ENCODE measurements around the gene RGS3. TPM values are rescaled to one million over a fixed set of nuclear protein-coding genes. Genes with fewer than 3 reads are reported as not detected.
"Not testable (repeated sequence)": the region's sequence is repeated elsewhere in the genome, so short reads cannot be mapped to it uniquely, and the experiment has no call there.

The RGS3 gene
- total RNA-seq, 4 donors from 2014 or later, result 16.2 to 75.6 (median 54.9) TPM

DNA sequence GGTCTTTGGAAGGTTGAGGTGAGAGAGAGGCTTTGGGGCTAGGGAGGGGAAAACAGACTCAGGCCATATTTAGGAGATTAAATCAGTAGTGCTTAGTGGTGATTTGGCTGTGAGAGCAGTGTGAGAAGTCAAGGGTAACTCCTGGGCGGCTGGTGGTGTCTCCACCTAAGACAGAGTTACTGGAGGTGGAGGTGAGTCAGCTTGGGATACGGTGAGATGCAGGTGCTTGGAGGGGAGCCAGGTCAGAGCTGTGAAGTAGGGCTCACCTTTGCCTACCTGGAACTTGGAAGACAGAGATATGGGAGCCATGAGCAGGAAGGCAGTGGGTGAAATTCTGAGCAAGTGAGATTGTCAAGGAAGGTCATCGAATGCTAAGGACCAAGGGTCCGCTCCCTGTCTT lies 24.5 kb downstream of the RGS3 start:
- no peak for DNase-seq
- Histone ChIP-seq H3K4me1 (peaks cover 0 to 8% of the 10 kb centered on the region in 2 donors), H3K9me3 (no peaks in the 10 kb centered on the region), H3K27me3 (no peaks in the 10 kb centered on the region), H3K27ac (no peak overlapping the region), H3K36me3 (no peaks in the 10 kb centered on the region), H3K4me3 (no peak overlapping the region)
- TF ChIP-seq POLR2A (IDR thresholded peaks at IDR 0.05), result no peak
- intact Hi-C loops (cut with DNase I; ENCODE audit: low total_unique reads), result no loop called here

- Histone ChIP-seq H3K27ac (no peak overlapping the region), H3K4me1 (peaks cover 0 to 6% of the 10 kb centered on the region in 2 donors)
- intact Hi-C loops (cut with DNase I; ENCODE audit: low total_unique reads), result no loop called here
These were observed 25.0 kb downstream of the RGS3 start for GRCh38 chr9:113488490-113488889.

DNA sequence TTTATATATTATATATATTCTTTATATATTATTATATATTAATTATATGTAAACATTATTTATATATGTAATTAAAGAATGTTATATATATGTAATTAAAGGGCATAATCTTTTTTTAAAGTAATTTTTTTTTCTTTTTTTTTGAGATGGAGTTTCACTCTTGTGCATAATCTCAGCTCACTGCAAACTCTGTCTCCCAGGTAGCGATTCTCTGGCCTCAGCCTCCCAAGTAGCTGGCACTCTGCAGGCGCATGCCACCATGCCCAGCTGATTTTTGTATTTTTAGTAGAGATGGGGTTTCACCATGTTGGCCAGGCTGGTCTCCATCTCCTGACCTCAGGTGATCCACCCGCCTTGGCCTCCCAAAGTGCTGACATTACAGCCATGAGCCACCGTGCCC lies 27.6 kb downstream of the RGS3 start:
- H3K27me3 ChIP-seq; H3K27ac ChIP-seq; H3K36me3 ChIP-seq; intact Hi-C loops (cut with DNase I; ENCODE audit: low total_unique reads); H3K4me3 ChIP-seq; H3K9me3 ChIP-seq; H3K4me1 ChIP-seq; DNase-seq: not testable (repeated sequence)

More at GRCh38 chr9:113488490-113488889, 25.0 kb downstream of the RGS3 start:
- H3K4me3 ChIP-seq, result no peak overlapping the region
- H3K9me3 ChIP-seq, result no peaks in the 10 kb centered on the region
- H3K27me3 ChIP-seq, result no peaks in the 10 kb centered on the region
- no peaks in the 10 kb centered on the region for H3K36me3 ChIP-seq
- DNase-seq, result no peak
- TF ChIP-seq CTCF (IDR thresholded peaks at IDR 0.05), result no peak
- no peak for TF ChIP-seq POLR2A (IDR thresholded peaks at IDR 0.05)

- Histone ChIP-seq H3K36me3 (no peaks in the 10 kb centered on the region), H3K4me1 (no peaks in the 10 kb centered on the region), H3K27me3 (no peaks in the 10 kb centered on the region), H3K9me3 (no peaks in the 10 kb centered on the region), H3K4me3 (no peak overlapping the region), H3K27ac (no peak overlapping the region)
- intact Hi-C loops (cut with DNase I; ENCODE audit: low total_unique reads), result no loop called here
- TF ChIP-seq POLR2A (IDR thresholded peaks at IDR 0.05) (no peak), CTCF (IDR thresholded peaks at IDR 0.05) (no peak)
- DNase-seq, result no peak
These were observed 29.0 kb downstream of the RGS3 start for GRCh38 chr9:113492343-113493202.

DNA sequence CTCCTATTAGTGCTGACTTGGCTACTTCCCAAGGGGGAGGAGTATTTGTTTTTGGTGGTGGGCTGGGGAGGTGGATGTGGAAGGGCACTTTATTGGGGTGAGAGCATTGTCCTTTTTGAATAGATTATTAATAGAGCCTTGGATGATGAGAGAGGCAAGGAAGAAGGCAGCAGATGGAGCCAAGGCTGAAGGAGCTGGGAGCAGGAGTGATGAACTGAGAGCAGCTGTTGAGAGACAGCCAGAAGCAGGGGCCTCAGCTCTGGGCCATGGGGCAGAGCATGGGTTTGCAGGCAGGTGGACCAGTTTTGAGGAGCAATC lies 29.6 kb downstream of the RGS3 start:
- intact Hi-C loops (cut with DNase I; ENCODE audit: low total_unique reads), result no loop called here
- no peak for DNase-seq
- Histone ChIP-seq H3K4me3 (no peak overlapping the region), H3K36me3 (no peaks in the 10 kb centered on the region), H3K4me1 (no peaks in the 10 kb centered on the region), H3K27me3 (no peaks in the 10 kb centered on the region), H3K27ac (no peak overlapping the region), H3K9me3 (no peaks in the 10 kb centered on the region)
- TF ChIP-seq POLR2A (IDR thresholded peaks at IDR 0.05) (no peak), CTCF (IDR thresholded peaks at IDR 0.05) (no peak)

DNA sequence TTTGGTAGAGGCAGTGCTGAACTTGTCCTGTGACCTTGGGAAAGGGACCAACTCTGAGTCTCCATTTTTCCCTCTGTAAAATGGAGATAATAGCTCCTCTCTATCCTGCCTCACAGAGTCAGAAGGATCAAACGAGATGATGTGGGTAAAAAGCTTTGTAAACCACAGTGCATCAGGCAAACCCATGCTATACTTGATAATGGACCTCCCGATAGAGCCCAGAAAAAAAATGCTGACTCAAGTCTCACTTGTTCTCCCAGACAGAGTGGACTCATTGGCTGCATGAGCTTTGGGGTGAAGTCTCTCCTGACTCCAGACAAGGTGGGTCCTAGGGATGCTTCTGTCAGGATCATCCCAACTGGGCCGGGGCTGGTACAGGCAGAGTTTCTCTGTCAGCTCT lies 32.0 kb downstream of the RGS3 start:
- TF ChIP-seq POLR2A (IDR thresholded peaks at IDR 0.05), result no peak
- TF ChIP-seq CTCF (IDR thresholded peaks at IDR 0.05), result no peak
- Histone ChIP-seq H3K27ac (no peak overlapping the region), H3K36me3 (no peaks in the 10 kb centered on the region), H3K4me3 (no peak overlapping the region), H3K9me3 (no peaks in the 10 kb centered on the region), H3K4me1 (no peaks in the 10 kb centered on the region), H3K27me3 (no peaks in the 10 kb centered on the region)
- intact Hi-C loops (cut with DNase I; ENCODE audit: low total_unique reads), result no loop called here
- DNase-seq, result no peak
